Measurements from ENCODE around the gene FAM193B. TPM values are rescaled to one million over a fixed set of nuclear protein-coding genes. Genes with fewer than 3 reads are reported as not detected.

Gene FAM193B
- polyA plus RNA-seq, 2 of the 4 experiments (the other 2 are of a cell fraction): 19.4 to 28.9 TPM

GRCh38 chr5:177592010-177592834 lies 37.9 kb upstream of the FAM193B start, which contains the start of gene TMED9 (continued):
- TF ChIP-seq TP53 (CRISPR knock-in tag; IDR thresholded peaks at IDR 0.05): no peak
- no peak for TF ChIP-seq TFCP2L1 (CRISPR knock-in tag; IDR thresholded peaks at IDR 0.05)
- TF ChIP-seq SMC3 (IDR thresholded peaks at IDR 0.05): no peak
- TF ChIP-seq BCL3 (IDR thresholded peaks at IDR 0.05): peak; percentile 88
- no peak for TF ChIP-seq HEYL (CRISPR knock-in tag; IDR thresholded peaks at IDR 0.05)
- peak; percentile 98 for TF ChIP-seq POLR2A (IDR thresholded peaks at IDR 0.05; ENCODE audit: low read length)
- TF ChIP-seq CHD2 (IDR thresholded peaks at IDR 0.05; ENCODE audit: low read length, partially characterized antibody): peak; percentile 24
- TF ChIP-seq RCOR1 (IDR thresholded peaks at IDR 0.05; ENCODE audit: low read depth, low read length): no peak
- no peak for TF ChIP-seq ELK1 (IDR thresholded peaks at IDR 0.05; ENCODE audit: low read depth, low read length)

GRCh38 chr5:177591690-177592009 lies 37.3 kb upstream of the FAM193B start:
- H3K4me2 ChIP-seq: peak overlapping the region; percentile 75
- peak overlapping the region; percentile 94 for H3K4me3 ChIP-seq
- ChIA-PET CTCF (interaction anchor here (1.7 to 4.9 kb wide), 2 partner anchors 16 to 54 kb away, joined by 4 to 24 read pairs; no protein-coding TSS in a partner anchor), POLR2A (interaction anchor here (0.6 to 1.4 kb wide), 3 partner anchors 15 to 95 kb away, joined by 3 to 5 read pairs (median 3); partner anchors contain the start of gene PDLIM7)
- TF ChIP-seq BCL3 (IDR thresholded peaks at IDR 0.05) (no peak), NR3C1 (IDR thresholded peaks at IDR 0.05) (no peak), HOXA7 (CRISPR knock-in tag; IDR thresholded peaks at IDR 0.05) (no peak), ZFP36 (IDR thresholded peaks at IDR 0.05; ENCODE audit: borderline replicate concordance, partially characterized antibody) (no peak), MAFK (IDR thresholded peaks at IDR 0.05; ENCODE audit: partially characterized antibody) (no peak), ZNF302 (CRISPR knock-in tag; IDR thresholded peaks at IDR 0.05) (no peak), GATA3 (IDR thresholded peaks at IDR 0.05; ENCODE audit: borderline replicate concordance) (no peak), PBX3 (IDR thresholded peaks at IDR 0.05) (no peak), FOSB (CRISPR knock-in tag; IDR thresholded peaks at IDR 0.05) (no peak), ZC3H11A (IDR thresholded peaks at IDR 0.05) (no peak), FOXS1 (CRISPR knock-in tag; IDR thresholded peaks at IDR 0.05) (no peak), MAZ (IDR thresholded peaks at IDR 0.05; ENCODE audit: borderline replicate concordance, low read depth, low read length) (no peak)
- TF ChIP-seq, protein P1, sequence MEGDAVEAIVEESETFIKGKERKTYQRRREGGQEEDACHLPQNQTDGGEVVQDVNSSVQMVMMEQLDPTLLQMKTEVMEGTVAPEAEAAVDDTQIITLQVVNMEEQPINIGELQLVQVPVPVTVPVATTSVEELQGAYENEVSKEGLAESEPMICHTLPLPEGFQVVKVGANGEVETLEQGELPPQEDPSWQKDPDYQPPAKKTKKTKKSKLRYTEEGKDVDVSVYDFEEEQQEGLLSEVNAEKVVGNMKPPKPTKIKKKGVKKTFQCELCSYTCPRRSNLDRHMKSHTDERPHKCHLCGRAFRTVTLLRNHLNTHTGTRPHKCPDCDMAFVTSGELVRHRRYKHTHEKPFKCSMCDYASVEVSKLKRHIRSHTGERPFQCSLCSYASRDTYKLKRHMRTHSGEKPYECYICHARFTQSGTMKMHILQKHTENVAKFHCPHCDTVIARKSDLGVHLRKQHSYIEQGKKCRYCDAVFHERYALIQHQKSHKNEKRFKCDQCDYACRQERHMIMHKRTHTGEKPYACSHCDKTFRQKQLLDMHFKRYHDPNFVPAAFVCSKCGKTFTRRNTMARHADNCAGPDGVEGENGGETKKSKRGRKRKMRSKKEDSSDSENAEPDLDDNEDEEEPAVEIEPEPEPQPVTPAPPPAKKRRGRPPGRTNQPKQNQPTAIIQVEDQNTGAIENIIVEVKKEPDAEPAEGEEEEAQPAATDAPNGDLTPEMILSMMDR (IDR thresholded peaks at IDR 0.05): no peak
- no peaks in the 10 kb centered on the region for H3K9me3 ChIP-seq
- DNase-seq (ENCODE audit: low read depth in 1 of 2, low spot score in 1 of 2): no peak
- FAIRE-seq: no peak
- ATAC-seq: no peak
- peaks cover 10% of the 10 kb centered on the region; the same call in 2 of the 3 replicates for H3K4me1 ChIP-seq
- peak overlapping the region in 1 of 2 experiments; percentile 96; a peak in 2 of 6 replicates for H3K27ac ChIP-seq
- WGBS (ENCODE audit: missing lambda C conversion rate): 27% methylated on average over 8 of the region's 8 CpGs

All from A549 (cell line).